GM12878 (cell line): ENCODE measurements around the gene CKMT2. TPM values are rescaled to one million over a fixed set of nuclear protein-coding genes. Genes with fewer than 3 reads are reported as not detected.

ENCODE experiments used
- ATAC-seq: fragments of 200-7000 bp; cut with Tn5 transposase; 3 replicates; pipeline ENCODE4 v1.9.1; 2020; ENCODE audit warnings: mild to moderate bottlenecking, moderate library complexity
- BruUV-seq: library from RNA; stranded (reverse); fragments of 400-500 nt; replicated peaks from 2 replicates; lab custom pipeline; 2021; lab: Mats Ljungman, UMichigan
- CTCF ChIA-PET: fragments of 300-600 bp; sonication (Branson Sonifier 250); formaldehyde crosslinking; extraction: SDS; loops from one replicate; lab custom pipeline; 2021; ENCODE audit warnings: inconsistent platforms; lab: Yijun Ruan, JAX
- POLR2A ChIA-PET: fragments of 350-600 bp; formaldehyde crosslinking; extraction: SDS; loops from one replicate; lab custom pipeline; 2021; ENCODE audit warnings: inconsistent platforms; lab: Charles Lee
- RAD21 ChIA-PET: fragments of 300-600 bp; sonication (Branson Sonifier 250); formaldehyde crosslinking; loops from one replicate; lab custom pipeline; 2023; ENCODE audit warnings: antibody characterized with exemption; ENCODE audit not compliant: unreplicated experiment; lab: Charles Lee
- SMC1A ChIA-PET: fragments of 300-600 bp; sonication (Branson Sonifier 250); formaldehyde crosslinking; loops from one replicate; lab custom pipeline; 2023; ENCODE audit not compliant: unreplicated experiment, uncharacterized antibody; lab: Charles Lee
- DNase-seq: peaks from one replicate; pipeline ENCODE4 v3.0.0-alpha.2; 2011; ENCODE audit warnings: low read depth, low spot score
- FAIRE-seq: peaks from 3 replicates; lab custom pipeline; 2011; peaks lifted over from hg19 to GRCh38; lab: Jason Lieb, UNC
- H2AFZ ChIP-seq: 2 replicates; pipeline ENCODE4 v1.6.0; 2011; ENCODE audit warnings: low read depth, low read length, control low read depth; ENCODE audit not compliant: control insufficient read depth
- H3K27ac ChIP-seq: 2 replicates; pipeline ENCODE4 v1.5.1; 2011; ENCODE audit warnings: control low read depth; ENCODE audit not compliant: control insufficient read depth, insufficient read depth
- H3K27me3 ChIP-seq, 2 experiments: replicated peaks in 1 of 2; 2 replicates each; pipeline versions ENCODE4 v1.6.0 to v1.6.1; 2011; ENCODE audit warnings: low read length in 1 of 2; ENCODE audit not compliant: control insufficient read depth in 2 of 2, insufficient read depth in 2 of 2
- H3K36me3 ChIP-seq, 2 experiments: 2 replicates each; pipeline ENCODE4 v1.5.1; 2011; ENCODE audit warnings: low read length in 1 of 2; ENCODE audit not compliant: control insufficient read depth in 2 of 2, insufficient read depth in 2 of 2
- H3K4me1 ChIP-seq: 2 replicates; pipeline ENCODE4 v1.6.1; 2011; ENCODE audit warnings: mild to moderate bottlenecking, low read length, moderate library complexity, mixed read lengths; ENCODE audit not compliant: control insufficient read depth, insufficient read depth
- H3K4me2 ChIP-seq: 2 replicates; pipeline ENCODE4 v1.6.0; 2011; ENCODE audit warnings: control low read depth; ENCODE audit not compliant: control insufficient read depth, insufficient read depth
- H3K4me3 ChIP-seq: fragments of 200-600 bp; sonication (generic); 2 replicates; pipeline ENCODE4 v1.5.1; 2016
- H3K79me2 ChIP-seq: 2 replicates; pipeline ENCODE4 v1.6.0; 2011; ENCODE audit warnings: low read length; ENCODE audit not compliant: control insufficient read depth, insufficient read depth
- H3K9ac ChIP-seq: 2 replicates; pipeline ENCODE4 v1.8.0; 2011; ENCODE audit warnings: low read length, control low read depth, mixed read lengths; ENCODE audit not compliant: control insufficient read depth, insufficient read depth
- H3K9me3 ChIP-seq: replicated peaks from 3 replicates; pipeline ENCODE4 v1.5.1; 2011; ENCODE audit warnings: mild to moderate bottlenecking, low read length; ENCODE audit not compliant: control insufficient read depth, insufficient read depth
- H4K20me1 ChIP-seq: 2 replicates; pipeline ENCODE4 v1.6.0; 2011; ENCODE audit not compliant: control insufficient read depth, insufficient read depth
- BCL11A ChIP-seq: IDR thresholded peaks from 2 replicates; pipeline ENCODE4 v1.6.1; 2011; ENCODE audit warnings: low read depth, low read length
- BHLHE40 ChIP-seq, 2 experiments: fragments of 450-650 bp in 1 of 2; IDR thresholded peaks; 2 replicates each; pipeline ENCODE4 v1.6.1; 2011 to 2017; ENCODE audit warnings: low read depth in 2 of 2, borderline replicate concordance in 1 of 2, improper control_type of control experiment in 1 of 2, low read length in 1 of 2, mild to moderate bottlenecking in 1 of 2
- CHD1 ChIP-seq: IDR thresholded peaks from 2 replicates; pipeline ENCODE4 v1.6.1; 2012; ENCODE audit warnings: low read depth, low read length, improper control_type of control experiment
- CHD2 ChIP-seq: IDR thresholded peaks from 2 replicates; pipeline ENCODE4 v1.6.1; 2011; ENCODE audit warnings: low read depth, low read length, improper control_type of control experiment, borderline replicate concordance
- EZH2 ChIP-seq: IDR thresholded peaks from 2 replicates; pipeline ENCODE4 v1.6.1; 2012; ENCODE audit warnings: low read depth, mild to moderate bottlenecking, control low read depth, inconsistent platforms, low read length, borderline replicate concordance; ENCODE audit not compliant: control insufficient read depth
- JUNB ChIP-seq: IDR thresholded peaks from 2 replicates; pipeline ENCODE4 v1.6.1; 2016; ENCODE audit warnings: antibody characterized with exemption, mild to moderate bottlenecking
- KAT2A ChIP-seq: conservative IDR thresholded peaks from 2 replicates; pipeline ENCODE4 v1.6.1; 2011; ENCODE audit warnings: low read depth, low read length; ENCODE audit not compliant: control insufficient read depth
- MTA2 ChIP-seq: fragments of 450-650 bp; IDR thresholded peaks from 2 replicates; pipeline ENCODE4 v1.6.1; 2016; ENCODE audit warnings: low read depth, mild to moderate bottlenecking, moderate library complexity
- PAX8 ChIP-seq: fragments of 450-650 bp; IDR thresholded peaks from 2 replicates; pipeline ENCODE4 v1.6.1; 2017; ENCODE audit warnings: mild to moderate bottlenecking, moderate library complexity
- POLR2AphosphoS5 ChIP-seq: IDR thresholded peaks from 2 replicates; pipeline ENCODE4 v1.6.1; 2011; ENCODE audit warnings: mild to moderate bottlenecking, low read length, inconsistent platforms
- RUNX3 ChIP-seq: IDR thresholded peaks from 2 replicates; pipeline ENCODE4 v1.6.1; 2012; ENCODE audit warnings: low read length, inconsistent platforms
- SMAD5 ChIP-seq: IDR thresholded peaks from 2 replicates; pipeline ENCODE4 v1.6.1; 2016; ENCODE audit warnings: antibody characterized with exemption, low read depth
- WGBS: methylation state at CpG from one replicate; pipeline ENCODE4 v1.1.6; 2016; ENCODE audit warnings: low lambda C conversion rate; ENCODE audit not compliant: insufficient replicate concordance, insufficient coverage; ENCODE audit errors: missing lambda C conversion rate; 5-methylcytosine and 5-hydroxymethylcytosine counted together
- in situ Hi-C: fragments of 300-500 bp; cut with MboI; formaldehyde crosslinking; loops from 9 replicates; pipeline ENCODE4 v1.14.3; 2018; ENCODE audit warnings: mixed read lengths
- intact Hi-C: fragments of 100-400 bp; cut with micrococcal nuclease; formaldehyde crosslinking; loops from one replicate; pipeline ENCODE4 v1.14.2; 2022; ENCODE audit not compliant: unreplicated experiment
- polyA plus RNA-seq, 11 experiments: library from polyadenylated mRNA; depleted of rRNA in 4 of 11; unstranded in 6 of 11; stranded (reverse) in 5 of 11; fragments of >200 nt; fragmentation: Nextera tagmentation in 4 of 11; fragmentation: Illumina TruSeq in 1 of 11; extraction: Ambion mirVana in 4 of 11; extraction: Trizol in 1 of 11; gene quantifications; 1 replicate in 1 of 11; 2 replicates in 10 of 11; pipeline versions ENCODE4 v1.2.1 to v1.2.3, GENCODE V29; 2011 to 2016; ENCODE audit warnings: inconsistent platforms in 2 of 11, missing spikeins in 2 of 11, low read depth in 1 of 11
- total RNA-seq, 4 experiments: library from RNA; depleted of rRNA in 3 of 4; stranded (reverse); fragments of >200 nt in 3 of 4; fragmentation: Illumina TruSeq in 1 of 4; extraction: Trizol in 1 of 4; gene quantifications; 2 replicates each; pipeline versions ENCODE4 v1.2.1 to v1.2.3, GENCODE V29; 2013 to 2021
- TF ChIP-seq, protein P1 (sequence below): fragments of 450-650 bp; IDR thresholded peaks from 2 replicates; pipeline ENCODE4 v1.6.1; 2017; ENCODE audit warnings: mild to moderate bottlenecking, moderate library complexity
- TF ChIP-seq, protein P2 (sequence below): fragments of 450-650 bp; IDR thresholded peaks from 2 replicates; pipeline ENCODE4 v1.6.1; 2016; ENCODE audit warnings: mild to moderate bottlenecking
- TF ChIP-seq, protein P3 (sequence below): IDR thresholded peaks from 2 replicates; pipeline ENCODE4 v1.6.1; 2012; ENCODE audit warnings: low read length, inconsistent platforms
- TF ChIP-seq, protein P4 (sequence below): IDR thresholded peaks from 2 replicates; pipeline ENCODE4 v1.6.1; 2011; ENCODE audit warnings: low read depth, low read length, improper control_type of control experiment, borderline replicate concordance

The CKMT2 gene
- total and polyA plus RNA-seq, 10 of the 15 experiments (the other 5 are each of a cell fraction or from before 2014, with no cell fraction given): 0.70 to 1.2 TPM; not detected in 8

DNA sequence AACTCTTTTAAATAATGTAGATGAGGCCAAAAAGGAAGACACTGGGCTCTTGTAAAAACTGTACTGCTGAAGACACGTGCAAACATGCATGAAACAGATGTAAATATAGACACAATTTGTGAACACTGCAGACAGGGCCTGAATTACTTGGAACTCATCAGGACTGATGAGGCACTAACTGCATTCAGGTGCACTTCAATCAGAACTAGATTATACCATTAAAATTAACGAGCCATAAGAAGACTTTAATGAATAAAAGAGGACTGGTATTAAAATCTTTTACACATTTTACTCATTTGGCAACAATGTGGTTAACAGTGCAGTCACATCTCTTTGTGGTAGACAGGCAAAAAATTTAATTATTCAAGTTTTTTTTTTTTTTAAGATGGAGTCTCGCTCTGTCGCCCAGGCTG lies 54.9 kb downstream of the CKMT2 start:
- no TSS peak for BruUV-seq
- Histone ChIP-seq H3K27ac (peak overlapping the region; percentile 21; the same call in 1 of the 2 replicates), H2AFZ (peak overlapping the region; percentile 73), H3K9ac (peak overlapping the region; percentile 22; the same call in 1 of the 2 replicates), H3K4me3 (no peak overlapping the region), H3K36me3 (no peaks in the 10 kb centered on the region), H3K4me1 (peaks cover 12% of the 10 kb centered on the region), H3K79me2 (no peaks in the 10 kb centered on the region), H4K20me1 (no peaks in the 10 kb centered on the region), H3K27me3 (no peaks in the 10 kb centered on the region), H3K9me3 (peaks cover 7% of the 10 kb centered on the region), H3K4me2 (peak overlapping the region; percentile 68; the same call in 1 of the 2 replicates)
- intact Hi-C loops: loop anchor here (5.0 kb wide), 1 partner anchor 76 kb away; no protein-coding TSS in a partner anchor
- RAD21 ChIA-PET: no interaction called here
- DNase-seq (no peak), FAIRE-seq (no peak), ATAC-seq (peak; percentile 66)
- WGBS: 21% methylated on average over 4 of the region's 4 CpGs
- POLR2A ChIA-PET: interaction anchor here (0.6 kb wide), 1 partner anchor 632 kb away, joined by 5 read pairs; no protein-coding TSS in a partner anchor
- CTCF ChIA-PET: interaction anchor here (1.3 to 3.9 kb wide), 2 partner anchors 10 to 14 kb away, joined by 4 to 23 read pairs; no protein-coding TSS in a partner anchor
- SMC1A ChIA-PET: interaction anchor here (0.6 to 4.7 kb wide), 4 partner anchors 10 to 700 kb away, joined by 3 to 22 read pairs (median 3); no protein-coding TSS in a partner anchor
- in situ Hi-C loops: no loop called here
- TF ChIP-seq, protein P1, sequence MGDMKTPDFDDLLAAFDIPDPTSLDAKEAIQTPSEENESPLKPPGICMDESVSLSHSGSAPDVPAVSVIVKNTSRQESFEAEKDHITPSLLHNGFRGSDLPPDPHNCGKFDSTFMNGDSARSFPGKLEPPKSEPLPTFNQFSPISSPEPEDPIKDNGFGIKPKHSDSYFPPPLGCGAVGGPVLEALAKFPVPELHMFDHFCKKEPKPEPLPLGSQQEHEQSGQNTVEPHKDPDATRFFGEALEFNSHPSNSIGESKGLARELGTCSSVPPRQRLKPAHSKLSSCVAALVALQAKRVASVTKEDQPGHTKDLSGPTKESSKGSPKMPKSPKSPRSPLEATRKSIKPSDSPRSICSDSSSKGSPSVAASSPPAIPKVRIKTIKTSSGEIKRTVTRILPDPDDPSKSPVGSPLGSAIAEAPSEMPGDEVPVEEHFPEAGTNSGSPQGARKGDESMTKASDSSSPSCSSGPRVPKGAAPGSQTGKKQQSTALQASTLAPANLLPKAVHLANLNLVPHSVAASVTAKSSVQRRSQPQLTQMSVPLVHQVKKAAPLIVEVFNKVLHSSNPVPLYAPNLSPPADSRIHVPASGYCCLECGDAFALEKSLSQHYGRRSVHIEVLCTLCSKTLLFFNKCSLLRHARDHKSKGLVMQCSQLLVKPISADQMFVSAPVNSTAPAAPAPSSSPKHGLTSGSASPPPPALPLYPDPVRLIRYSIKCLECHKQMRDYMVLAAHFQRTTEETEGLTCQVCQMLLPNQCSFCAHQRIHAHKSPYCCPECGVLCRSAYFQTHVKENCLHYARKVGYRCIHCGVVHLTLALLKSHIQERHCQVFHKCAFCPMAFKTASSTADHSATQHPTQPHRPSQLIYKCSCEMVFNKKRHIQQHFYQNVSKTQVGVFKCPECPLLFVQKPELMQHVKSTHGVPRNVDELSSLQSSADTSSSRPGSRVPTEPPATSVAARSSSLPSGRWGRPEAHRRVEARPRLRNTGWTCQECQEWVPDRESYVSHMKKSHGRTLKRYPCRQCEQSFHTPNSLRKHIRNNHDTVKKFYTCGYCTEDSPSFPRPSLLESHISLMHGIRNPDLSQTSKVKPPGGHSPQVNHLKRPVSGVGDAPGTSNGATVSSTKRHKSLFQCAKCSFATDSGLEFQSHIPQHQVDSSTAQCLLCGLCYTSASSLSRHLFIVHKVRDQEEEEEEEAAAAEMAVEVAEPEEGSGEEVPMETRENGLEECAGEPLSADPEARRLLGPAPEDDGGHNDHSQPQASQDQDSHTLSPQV: no peak
- TF ChIP-seq PAX8 (no peak), BCL11A (0 out of 2 replicates have a peak, but pooled peaks have one; percentile 11), RUNX3 (peak; percentile 49; the same call in 1 of the 2 replicates), CHD1 (no peak), POLR2AphosphoS5 (no peak), SMAD5 (no peak), JUNB (peak; percentile 43; the same call in 1 of the 2 replicates), KAT2A (no peak), CHD2 (no peak), MTA2 (peak; percentile 50), BHLHE40 (IDR thresholded peaks at IDR 0.05; ENCODE audit: borderline replicate concordance in 1 of 2, low read depth in 2 of 2, low read length in 1 of 2) (peak; percentile 46 to 65; a peak in 2 of 4 replicates), EZH2 (no peak)
- TF ChIP-seq, protein P2, sequence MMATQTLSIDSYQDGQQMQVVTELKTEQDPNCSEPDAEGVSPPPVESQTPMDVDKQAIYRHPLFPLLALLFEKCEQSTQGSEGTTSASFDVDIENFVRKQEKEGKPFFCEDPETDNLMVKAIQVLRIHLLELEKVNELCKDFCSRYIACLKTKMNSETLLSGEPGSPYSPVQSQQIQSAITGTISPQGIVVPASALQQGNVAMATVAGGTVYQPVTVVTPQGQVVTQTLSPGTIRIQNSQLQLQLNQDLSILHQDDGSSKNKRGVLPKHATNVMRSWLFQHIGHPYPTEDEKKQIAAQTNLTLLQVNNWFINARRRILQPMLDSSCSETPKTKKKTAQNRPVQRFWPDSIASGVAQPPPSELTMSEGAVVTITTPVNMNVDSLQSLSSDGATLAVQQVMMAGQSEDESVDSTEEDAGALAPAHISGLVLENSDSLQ: no peak
- TF ChIP-seq, protein P3, sequence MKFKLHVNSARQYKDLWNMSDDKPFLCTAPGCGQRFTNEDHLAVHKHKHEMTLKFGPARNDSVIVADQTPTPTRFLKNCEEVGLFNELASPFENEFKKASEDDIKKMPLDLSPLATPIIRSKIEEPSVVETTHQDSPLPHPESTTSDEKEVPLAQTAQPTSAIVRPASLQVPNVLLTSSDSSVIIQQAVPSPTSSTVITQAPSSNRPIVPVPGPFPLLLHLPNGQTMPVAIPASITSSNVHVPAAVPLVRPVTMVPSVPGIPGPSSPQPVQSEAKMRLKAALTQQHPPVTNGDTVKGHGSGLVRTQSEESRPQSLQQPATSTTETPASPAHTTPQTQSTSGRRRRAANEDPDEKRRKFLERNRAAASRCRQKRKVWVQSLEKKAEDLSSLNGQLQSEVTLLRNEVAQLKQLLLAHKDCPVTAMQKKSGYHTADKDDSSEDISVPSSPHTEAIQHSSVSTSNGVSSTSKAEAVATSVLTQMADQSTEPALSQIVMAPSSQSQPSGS: 0 out of 2 replicates have a peak, but pooled peaks have one; percentile 7
- TF ChIP-seq, protein P4, sequence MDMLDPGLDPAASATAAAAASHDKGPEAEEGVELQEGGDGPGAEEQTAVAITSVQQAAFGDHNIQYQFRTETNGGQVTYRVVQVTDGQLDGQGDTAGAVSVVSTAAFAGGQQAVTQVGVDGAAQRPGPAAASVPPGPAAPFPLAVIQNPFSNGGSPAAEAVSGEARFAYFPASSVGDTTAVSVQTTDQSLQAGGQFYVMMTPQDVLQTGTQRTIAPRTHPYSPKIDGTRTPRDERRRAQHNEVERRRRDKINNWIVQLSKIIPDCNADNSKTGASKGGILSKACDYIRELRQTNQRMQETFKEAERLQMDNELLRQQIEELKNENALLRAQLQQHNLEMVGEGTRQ: no peak
